ENCODE data around the gene CPNE6.

Gene CPNE6

GRCh38 chr14:24059841-24060388 is 11.4 kb upstream of the CPNE6 start:
- no peaks in the 10 kb centered on the region for H3K36me3 Mint-ChIP-seq (ENCODE audit: low read depth)
- no peak overlapping the region for H3K27ac Mint-ChIP-seq
- DNase-seq = no peak
- H3K4me3 Mint-ChIP-seq = no peak overlapping the region
- peaks cover 6% of the 10 kb centered on the region for H3K27me3 Mint-ChIP-seq
- peaks cover 2% of the 10 kb centered on the region for H3K4me1 Mint-ChIP-seq (ENCODE audit: low read depth)
- no peaks in the 10 kb centered on the region for H3K9me3 Mint-ChIP-seq

GRCh38 chr14:24060443-24060842 is 10.9 kb upstream of the CPNE6 start:
- peaks cover under 1% of the 10 kb centered on the region for H3K27me3 Mint-ChIP-seq
- no peaks in the 10 kb centered on the region for H3K9me3 Mint-ChIP-seq
- H3K27ac Mint-ChIP-seq = no peak overlapping the region
- no peak overlapping the region for H3K4me3 Mint-ChIP-seq
- peaks cover 2% of the 10 kb centered on the region for H3K4me1 Mint-ChIP-seq (ENCODE audit: low read depth)
- no peak for DNase-seq
- no peaks in the 10 kb centered on the region for H3K36me3 Mint-ChIP-seq (ENCODE audit: low read depth)

- H3K9me3 Mint-ChIP-seq = no peaks in the 10 kb centered on the region
- H3K27ac Mint-ChIP-seq = no peak overlapping the region
- DNase-seq = no peak
- H3K36me3 Mint-ChIP-seq (ENCODE audit: low read depth) = no peaks in the 10 kb centered on the region
- no peak overlapping the region for H3K4me3 Mint-ChIP-seq
- peaks cover 2% of the 10 kb centered on the region for H3K4me1 Mint-ChIP-seq (ENCODE audit: low read depth)
- no peaks in the 10 kb centered on the region for H3K27me3 Mint-ChIP-seq
Observed at GRCh38 chr14:24060984-24061913, 10.1 kb upstream of the CPNE6 start.

GRCh38 chr14:24062216-24062980 is 9.0 kb upstream of the CPNE6 start:
- H3K4me1 Mint-ChIP-seq (ENCODE audit: low read depth) = peaks cover 2% of the 10 kb centered on the region
- H3K9me3 Mint-ChIP-seq = no peaks in the 10 kb centered on the region
- H3K36me3 Mint-ChIP-seq (ENCODE audit: low read depth) = no peaks in the 10 kb centered on the region
- no peaks in the 10 kb centered on the region for H3K27me3 Mint-ChIP-seq
- no peak overlapping the region for H3K4me3 Mint-ChIP-seq
- DNase-seq = no peak
- H3K27ac Mint-ChIP-seq = no peak overlapping the region

GRCh38 chr14:24063263-24063836 is 8.0 kb upstream of the CPNE6 start:
- DNase-seq = no peak
- no peaks in the 10 kb centered on the region for H3K9me3 Mint-ChIP-seq
- no peaks in the 10 kb centered on the region for H3K4me1 Mint-ChIP-seq (ENCODE audit: low read depth)
- no peaks in the 10 kb centered on the region for H3K27me3 Mint-ChIP-seq
- H3K4me3 Mint-ChIP-seq = no peak overlapping the region
- no peak overlapping the region for H3K27ac Mint-ChIP-seq
- H3K36me3 Mint-ChIP-seq (ENCODE audit: low read depth) = no peaks in the 10 kb centered on the region

GRCh38 chr14:24064091-24064795 is 7.1 kb upstream of the CPNE6 start:
- H3K36me3 Mint-ChIP-seq (ENCODE audit: low read depth) = no peaks in the 10 kb centered on the region
- DNase-seq = no peak
- no peaks in the 10 kb centered on the region for H3K4me1 Mint-ChIP-seq (ENCODE audit: low read depth)
- H3K27ac Mint-ChIP-seq = no peak overlapping the region
- H3K27me3 Mint-ChIP-seq = no peaks in the 10 kb centered on the region
- H3K4me3 Mint-ChIP-seq = no peak overlapping the region
- no peaks in the 10 kb centered on the region for H3K9me3 Mint-ChIP-seq

- H3K27me3 Mint-ChIP-seq = peaks cover 4% of the 10 kb centered on the region
- no peak overlapping the region for H3K27ac Mint-ChIP-seq
- H3K9me3 Mint-ChIP-seq = no peaks in the 10 kb centered on the region
- H3K4me1 Mint-ChIP-seq (ENCODE audit: low read depth) = no peaks in the 10 kb centered on the region
- DNase-seq = no peak
- no peak overlapping the region for H3K4me3 Mint-ChIP-seq
- H3K36me3 Mint-ChIP-seq (ENCODE audit: low read depth) = no peaks in the 10 kb centered on the region
Observed at GRCh38 chr14:24064856-24065255, 6.5 kb upstream of the CPNE6 start.

GRCh38 chr14:24065408-24065807 is 6.0 kb upstream of the CPNE6 start:
- H3K4me3 Mint-ChIP-seq = no peak overlapping the region
- H3K4me1 Mint-ChIP-seq (ENCODE audit: low read depth) = peaks cover 4% of the 10 kb centered on the region
- H3K27ac Mint-ChIP-seq = no peak overlapping the region
- H3K27me3 Mint-ChIP-seq = peaks cover 9% of the 10 kb centered on the region
- H3K36me3 Mint-ChIP-seq (ENCODE audit: low read depth) = no peaks in the 10 kb centered on the region
- H3K9me3 Mint-ChIP-seq = no peaks in the 10 kb centered on the region
- no peak for DNase-seq

- Mint-ChIP-seq H3K4me1 (ENCODE audit: low read depth) (peaks cover 14% of the 10 kb centered on the region), H3K4me3 (no peak overlapping the region), H3K27ac (no peak overlapping the region), H3K36me3 (ENCODE audit: low read depth) (no peaks in the 10 kb centered on the region), H3K9me3 (no peaks in the 10 kb centered on the region), H3K27me3 (peaks cover 9% of the 10 kb centered on the region)
- DNase-seq = no peak
Observed at GRCh38 chr14:24066496-24067132, 4.7 kb upstream of the CPNE6 start.

GRCh38 chr14:24067133-24068082 is 4.0 kb upstream of the CPNE6 start:
- DNase-seq = no peak
- peaks cover 16% of the 10 kb centered on the region for H3K4me1 Mint-ChIP-seq (ENCODE audit: low read depth)
- H3K27me3 Mint-ChIP-seq = peaks cover 9% of the 10 kb centered on the region
- H3K27ac Mint-ChIP-seq = no peak overlapping the region
- H3K4me3 Mint-ChIP-seq = no peak overlapping the region
- H3K36me3 Mint-ChIP-seq (ENCODE audit: low read depth) = no peaks in the 10 kb centered on the region
- no peaks in the 10 kb centered on the region for H3K9me3 Mint-ChIP-seq

GRCh38 chr14:24068711-24069410 is 2.5 kb upstream of the CPNE6 start:
- Mint-ChIP-seq H3K27ac (no peak overlapping the region), H3K9me3 (no peaks in the 10 kb centered on the region), H3K27me3 (peaks cover 9% of the 10 kb centered on the region), H3K36me3 (ENCODE audit: low read depth) (no peaks in the 10 kb centered on the region), H3K4me3 (no peak overlapping the region), H3K4me1 (ENCODE audit: low read depth) (peaks cover 16% of the 10 kb centered on the region)
- no peak for DNase-seq

GRCh38 chr14:24069411-24069735 is 2.0 kb upstream of the CPNE6 start:
- Mint-ChIP-seq H3K27ac (no peak overlapping the region), H3K27me3 (peaks cover 9% of the 10 kb centered on the region), H3K4me1 (ENCODE audit: low read depth) (peaks cover 16% of the 10 kb centered on the region), H3K9me3 (no peaks in the 10 kb centered on the region), H3K36me3 (ENCODE audit: low read depth) (no peaks in the 10 kb centered on the region), H3K4me3 (no peak overlapping the region)
- no peak for DNase-seq

Measured in activated T-cell treated with anti-CD3 and anti-CD28 coated beads, Interleukin-2, amount 50 U/mL, for 24 hours (primary cell).